HepG2 (cell line): Measurements from ENCODE around the gene SIVA1. TPM values are rescaled to one million over a fixed set of nuclear protein-coding genes. Genes with fewer than 3 reads are reported as not detected.

Source experiments
- ARID2 ChIP-seq: sonication (generic); formaldehyde crosslinking; IDR thresholded peaks from 2 replicates; pipeline ENCODE4 v1.8.1; 2022; ENCODE audit warnings: mild to moderate bottlenecking, missing genetic modification reagents, borderline replicate concordance
- GLI4 ChIP-seq: sonication (generic); formaldehyde crosslinking; IDR thresholded peaks from 2 replicates; pipeline ENCODE4 v1.5.1; 2020; ENCODE audit warnings: missing genetic modification reagents, mild to moderate bottlenecking, moderate library complexity, borderline replicate concordance
- IRF2 ChIP-seq: IDR thresholded peaks from 2 replicates; pipeline ENCODE4 v1.6.1; 2018; ENCODE audit warnings: missing genetic modification reagents, missing compliant biosample characterization
- KDM3A ChIP-seq: IDR thresholded peaks from 2 replicates; pipeline ENCODE4 v1.6.1; 2018; ENCODE audit warnings: low read depth, missing compliant biosample characterization
- MEIS1 ChIP-seq: sonication (generic); formaldehyde crosslinking; IDR thresholded peaks from 2 replicates; pipeline ENCODE4 v1.9.0; 2021; ENCODE audit warnings: mild to moderate bottlenecking, missing genetic modification reagents, moderate library complexity, borderline replicate concordance
- MTA1 ChIP-seq: sonication (generic); formaldehyde crosslinking; IDR thresholded peaks from 2 replicates; pipeline ENCODE4 v1.4.0; 2020; ENCODE audit warnings: missing genetic modification reagents, mild to moderate bottlenecking, borderline replicate concordance
- NFKBIZ ChIP-seq: IDR thresholded peaks from 2 replicates; pipeline ENCODE4 v1.6.1; 2018; ENCODE audit warnings: missing genetic modification reagents, missing compliant biosample characterization
- PCBP1 ChIP-seq: fragments of 200-400 bp; formaldehyde crosslinking; IDR thresholded peaks from 2 replicates; pipeline ENCODE4 v1.6.1; 2017; ENCODE audit warnings: mild to moderate bottlenecking, low read depth, low read length, borderline replicate concordance
- RBFOX2 ChIP-seq: fragments of 200-400 bp; formaldehyde crosslinking; IDR thresholded peaks from 2 replicates; pipeline ENCODE4 v1.6.1; 2017; ENCODE audit warnings: low read depth, mild to moderate bottlenecking, low read length
- SNAPC5 ChIP-seq: sonication (generic); formaldehyde crosslinking; IDR thresholded peaks from 2 replicates; pipeline ENCODE4 v1.8.1; 2023; ENCODE audit warnings: mild to moderate bottlenecking, missing genetic modification reagents, borderline replicate concordance
- TARDBP ChIP-seq: sonication (generic); formaldehyde crosslinking; IDR thresholded peaks from 2 replicates; pipeline ENCODE4 v1.8.0; 2022; ENCODE audit warnings: mild to moderate bottlenecking, missing genetic modification reagents
- TERF1 ChIP-seq: sonication (generic); formaldehyde crosslinking; IDR thresholded peaks from 2 replicates; pipeline ENCODE4 v1.8.0; 2022; ENCODE audit warnings: mild to moderate bottlenecking, missing genetic modification reagents, moderate library complexity
- ZNF180 ChIP-seq: sonication (generic); formaldehyde crosslinking; IDR thresholded peaks from 2 replicates; pipeline ENCODE4 v1.4.0; 2020; ENCODE audit warnings: low read depth, missing genetic modification reagents, borderline replicate concordance
- ZNF256 ChIP-seq: sonication (generic); formaldehyde crosslinking; conservative IDR thresholded peaks from 2 replicates; pipeline ENCODE4 v1.4.0; 2020; ENCODE audit warnings: missing genetic modification reagents
- ZNF543 ChIP-seq: sonication (generic); formaldehyde crosslinking; IDR thresholded peaks from 2 replicates; pipeline ENCODE4 v1.4.0; 2020; ENCODE audit warnings: mild to moderate bottlenecking, missing genetic modification reagents
- ZNF572 ChIP-seq: sonication (generic); formaldehyde crosslinking; IDR thresholded peaks from 2 replicates; pipeline ENCODE4 v1.5.1; 2020; ENCODE audit warnings: mild to moderate bottlenecking, missing genetic modification reagents
- ZNF687 ChIP-seq: sonication (generic); formaldehyde crosslinking; IDR thresholded peaks from 2 replicates; pipeline ENCODE4 v1.5.1; 2020; ENCODE audit warnings: mild to moderate bottlenecking, missing genetic modification reagents, moderate library complexity
- ZNF740 ChIP-seq: sonication (generic); formaldehyde crosslinking; IDR thresholded peaks from 2 replicates; pipeline ENCODE4 v1.4.0; 2020; ENCODE audit warnings: missing genetic modification reagents
- polyA plus RNA-seq, 8 experiments: library from polyadenylated mRNA; depleted of rRNA in 3 of 8; stranded (reverse) in 7 of 8; unstranded in 1 of 8; fragments of >200 nt; fragmentation: Illumina TruSeq in 4 of 8; extraction: Trizol in 4 of 8; gene quantifications; 2 replicates each; pipeline versions ENCODE4 v1.2.1 to v1.2.3, GENCODE V29; 2011 to 2016; ENCODE audit warnings: low read depth in 4 of 8, missing spikeins in 1 of 8, mixed read lengths in 1 of 8; ENCODE audit not compliant: insufficient read depth in 1 of 8
- total RNA-seq, 5 experiments: library from RNA; depleted of rRNA; stranded (reverse); fragments of >200 nt; fragmentation: Illumina TruSeq; extraction: Trizol; gene quantifications; 2 replicates each; pipeline ENCODE4 v1.2.3, GENCODE V29; 2016; ENCODE audit warnings: low read depth in 1 of 5

SIVA1 gene
- total and polyA plus RNA-seq, 2 of the 13 experiments (the other 11 are each of a cell fraction or from before 2014, with no cell fraction given) = 123 to 186 TPM

- TF ChIP-seq ZNF687 (CRISPR knock-in tag) (peak; percentile 91), RBFOX2 (peak; percentile 58; the same call in 1 of the 2 replicates), NFKBIZ (CRISPR knock-in tag) (no peak), ZNF180 (CRISPR knock-in tag) (no peak), ARID2 (CRISPR knock-in tag) (no peak), ZNF256 (CRISPR knock-in tag) (no peak), ZNF543 (CRISPR knock-in tag) (peak; percentile 59), ZNF572 (CRISPR knock-in tag) (no peak), IRF2 (CRISPR knock-in tag) (0 out of 2 replicates have a peak, but pooled peaks have one; percentile 62), ZNF740 (CRISPR knock-in tag) (peak; percentile 12; the same call in 1 of the 2 replicates), GLI4 (CRISPR knock-in tag) (no peak), TERF1 (CRISPR knock-in tag) (no peak), KDM3A (CRISPR knock-in tag) (0 out of 2 replicates have a peak, but pooled peaks have one; percentile 23), PCBP1 (no peak), TARDBP (0 out of 2 replicates have a peak, but pooled peaks have one; percentile 55), MEIS1 (CRISPR knock-in tag) (peak; percentile 33; the same call in 1 of the 2 replicates), SNAPC5 (no peak), MTA1 (peak; percentile 74; the same call in 1 of the 2 replicates)
Measured at GRCh38 chr14:104726600-104727451, 26.1 kb upstream of the SIVA1 start (continued).
